ENCODE measurements around the gene SPACA9. TPM values are rescaled to one million over a fixed set of nuclear protein-coding genes. Genes with fewer than 3 reads are reported as not detected.

SPACA9 gene
- total RNA-seq, 1 experiment from 2014 or later, result 19.2 TPM

DNA sequence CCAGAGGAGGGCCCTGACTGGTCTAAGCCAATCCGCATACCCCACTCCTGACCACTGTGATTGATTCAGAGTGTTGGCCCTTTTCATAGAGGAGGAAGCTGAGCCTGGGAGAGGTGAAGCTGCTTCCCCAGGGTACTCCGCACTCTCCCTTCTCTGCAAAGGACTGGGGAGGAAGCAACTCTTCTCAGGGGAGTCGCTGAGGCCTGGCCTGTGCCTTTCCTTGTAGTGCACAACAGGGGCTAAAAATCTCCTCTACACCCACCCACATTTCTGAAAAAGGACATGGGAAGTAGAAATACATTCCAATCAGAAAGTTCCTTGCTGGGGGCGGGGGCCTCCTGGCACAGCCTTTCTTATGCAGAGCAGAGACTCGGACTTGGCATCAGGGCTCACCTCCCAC is 22.8 kb upstream of the SPACA9 start:
- no peaks in the 10 kb centered on the region for H3K36me3 ChIP-seq (ENCODE audit: low read depth)
- no peak overlapping the region for H3K27ac ChIP-seq
- H3K79me2 ChIP-seq (ENCODE audit: low read depth), result no peaks in the 10 kb centered on the region
- BruUV-seq (replicated peaks), result no TSS peak
- H3K4me1 ChIP-seq (replicated peaks; ENCODE audit: insufficient read depth), result no peaks in the 10 kb centered on the region
- no peaks in the 10 kb centered on the region for H3K27me3 ChIP-seq (ENCODE audit: insufficient read depth, low read depth)
- H4K20me1 ChIP-seq (ENCODE audit: insufficient read depth), result no peaks in the 10 kb centered on the region
- no peaks in the 10 kb centered on the region for H3K9me2 ChIP-seq (ENCODE audit: insufficient read depth)
- ChIA-PET POLR2A (ENCODE audit: unreplicated experiment) (no interaction called here), CTCF (no interaction called here)
- no peak overlapping the region for H2AFZ ChIP-seq
- intact Hi-C loops (cut with micrococcal nuclease; ENCODE audit: unreplicated experiment), result no loop called here
- no peaks in the 10 kb centered on the region for H3K9me3 ChIP-seq (ENCODE audit: insufficient read depth, low read depth)
- H3K4me2 ChIP-seq, result no peak overlapping the region
- TF ChIP-seq, protein P1, sequence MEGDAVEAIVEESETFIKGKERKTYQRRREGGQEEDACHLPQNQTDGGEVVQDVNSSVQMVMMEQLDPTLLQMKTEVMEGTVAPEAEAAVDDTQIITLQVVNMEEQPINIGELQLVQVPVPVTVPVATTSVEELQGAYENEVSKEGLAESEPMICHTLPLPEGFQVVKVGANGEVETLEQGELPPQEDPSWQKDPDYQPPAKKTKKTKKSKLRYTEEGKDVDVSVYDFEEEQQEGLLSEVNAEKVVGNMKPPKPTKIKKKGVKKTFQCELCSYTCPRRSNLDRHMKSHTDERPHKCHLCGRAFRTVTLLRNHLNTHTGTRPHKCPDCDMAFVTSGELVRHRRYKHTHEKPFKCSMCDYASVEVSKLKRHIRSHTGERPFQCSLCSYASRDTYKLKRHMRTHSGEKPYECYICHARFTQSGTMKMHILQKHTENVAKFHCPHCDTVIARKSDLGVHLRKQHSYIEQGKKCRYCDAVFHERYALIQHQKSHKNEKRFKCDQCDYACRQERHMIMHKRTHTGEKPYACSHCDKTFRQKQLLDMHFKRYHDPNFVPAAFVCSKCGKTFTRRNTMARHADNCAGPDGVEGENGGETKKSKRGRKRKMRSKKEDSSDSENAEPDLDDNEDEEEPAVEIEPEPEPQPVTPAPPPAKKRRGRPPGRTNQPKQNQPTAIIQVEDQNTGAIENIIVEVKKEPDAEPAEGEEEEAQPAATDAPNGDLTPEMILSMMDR (conservative IDR thresholded peaks at IDR 0.05), result no peak
- no peak for TF ChIP-seq EZH2 (IDR thresholded peaks at IDR 0.05; ENCODE audit: low read depth)
- no peak overlapping the region for H3K4me3 ChIP-seq
- no peaks in the 10 kb centered on the region for H3F3A ChIP-seq (ENCODE audit: insufficient read depth, low read depth)
- DNase-seq, result no peak

DNA sequence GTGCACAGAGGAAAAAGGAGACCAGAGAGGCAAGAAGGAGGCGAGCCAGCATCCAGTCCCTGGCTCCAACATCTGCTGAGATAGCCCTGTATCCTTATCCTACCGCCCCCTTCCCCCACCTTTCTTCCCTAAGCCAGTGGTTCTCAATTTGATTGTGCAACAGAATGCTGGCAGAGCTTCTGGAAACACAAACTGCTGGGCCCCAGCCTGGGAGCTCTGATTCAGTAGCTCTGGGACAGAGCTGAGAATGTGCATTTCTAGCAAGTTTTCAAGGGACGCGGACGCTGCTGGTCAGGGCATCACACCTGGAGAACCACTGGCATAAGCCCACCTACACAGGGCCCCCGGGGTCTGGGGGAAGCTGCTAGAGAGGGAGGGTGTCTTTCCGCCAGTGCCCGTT is 21.7 kb upstream of the SPACA9 start:
- Histone ChIP-seq H3K4me3 (no peak overlapping the region), H3K4me1 (replicated peaks; ENCODE audit: insufficient read depth) (no peaks in the 10 kb centered on the region), H3K9me3 (ENCODE audit: insufficient read depth, low read depth) (no peaks in the 10 kb centered on the region), H2AFZ (no peak overlapping the region), H3K9me2 (ENCODE audit: insufficient read depth) (no peaks in the 10 kb centered on the region), H3K4me2 (no peak overlapping the region), H4K20me1 (ENCODE audit: insufficient read depth) (no peaks in the 10 kb centered on the region), H3K27ac (no peak overlapping the region), H3K36me3 (ENCODE audit: low read depth) (no peaks in the 10 kb centered on the region), H3K27me3 (ENCODE audit: insufficient read depth, low read depth) (no peaks in the 10 kb centered on the region), H3K79me2 (ENCODE audit: low read depth) (no peaks in the 10 kb centered on the region), H3F3A (ENCODE audit: insufficient read depth, low read depth) (no peaks in the 10 kb centered on the region)
- no TSS peak for BruUV-seq (replicated peaks)
- TF ChIP-seq, protein P1 (conservative IDR thresholded peaks at IDR 0.05), result no peak
- no peak for TF ChIP-seq EZH2 (IDR thresholded peaks at IDR 0.05; ENCODE audit: low read depth)
- ChIA-PET POLR2A (ENCODE audit: unreplicated experiment) (no interaction called here), CTCF (no interaction called here)
- DNase-seq, result no peak
- intact Hi-C loops (cut with micrococcal nuclease; ENCODE audit: unreplicated experiment), result no loop called here

DNA sequence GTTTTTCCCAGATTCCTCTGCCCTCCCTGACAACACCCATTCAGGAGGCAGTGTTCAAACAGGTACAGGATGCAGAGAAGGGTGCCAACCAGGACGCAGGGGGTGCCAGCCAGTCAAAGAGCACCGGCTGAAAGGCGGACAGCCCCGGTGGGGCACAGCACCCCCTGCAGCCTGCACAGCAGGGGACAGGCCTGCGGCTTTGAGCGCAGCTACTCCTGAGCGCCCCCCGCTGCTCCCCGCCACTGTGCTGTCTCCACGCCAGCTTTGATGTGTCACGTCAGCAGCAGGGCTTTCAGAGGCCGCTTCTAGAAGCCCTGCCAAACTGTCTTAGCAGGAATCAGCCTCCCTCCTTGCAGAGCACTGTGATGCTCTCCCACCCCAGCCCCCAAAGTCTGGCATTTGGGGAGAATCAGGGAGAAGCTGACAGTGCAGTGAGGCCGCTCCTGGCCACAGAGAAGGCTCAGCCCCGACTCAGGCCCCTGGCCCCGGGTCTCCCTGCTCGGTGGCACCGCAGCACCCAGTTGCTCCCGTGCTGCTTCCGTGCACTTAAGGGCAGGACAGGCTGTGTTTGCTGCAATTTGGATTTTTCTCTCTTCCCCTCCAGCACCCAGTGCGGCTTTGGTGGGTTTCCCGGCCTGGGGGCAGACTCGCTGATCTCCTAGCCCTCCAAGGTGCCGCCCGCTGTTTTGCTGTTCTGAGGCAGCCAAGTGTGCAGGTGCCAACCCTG is 20.9 kb upstream of the SPACA9 start:
- DNase-seq, result no peak
- BruUV-seq (replicated peaks), result no TSS peak
- Histone ChIP-seq H3K27ac (no peak overlapping the region), H3K79me2 (ENCODE audit: low read depth) (no peaks in the 10 kb centered on the region), H3K4me3 (no peak overlapping the region), H3K4me2 (no peak overlapping the region), H3K9me3 (ENCODE audit: insufficient read depth, low read depth) (no peaks in the 10 kb centered on the region), H3F3A (ENCODE audit: insufficient read depth, low read depth) (no peaks in the 10 kb centered on the region), H3K4me1 (replicated peaks; ENCODE audit: insufficient read depth) (no peaks in the 10 kb centered on the region), H4K20me1 (ENCODE audit: insufficient read depth) (no peaks in the 10 kb centered on the region), H3K9me2 (ENCODE audit: insufficient read depth) (no peaks in the 10 kb centered on the region), H2AFZ (no peak overlapping the region), H3K27me3 (ENCODE audit: insufficient read depth, low read depth) (no peaks in the 10 kb centered on the region), H3K36me3 (ENCODE audit: low read depth) (no peaks in the 10 kb centered on the region)
- CTCF ChIA-PET, result no interaction called here
- intact Hi-C loops (cut with micrococcal nuclease; ENCODE audit: unreplicated experiment), result no loop called here
- POLR2A ChIA-PET (ENCODE audit: unreplicated experiment), result no interaction called here
- TF ChIP-seq EZH2 (IDR thresholded peaks at IDR 0.05; ENCODE audit: low read depth), result no peak
- TF ChIP-seq, protein P1 (conservative IDR thresholded peaks at IDR 0.05), result no peak
